Activated T-helper 17 cell treated with anti-CD3 and anti-CD28 coated beads, Interleukin-2, amount 50 U/mL, for 72 hours (primary cell): ENCODE data around the gene PDE6A. TPM values are rescaled to one million over a fixed set of nuclear protein-coding genes. Genes with fewer than 3 reads are reported as not detected.

Experiments used
- ATAC-seq: fragments of 150-1000 bp; cut with Tn5 transposase; replicated peaks from 2 replicates; pipeline ENCODE4 v1.10.0; 2021; ENCODE audit warnings: mild to moderate bottlenecking, moderate library complexity
- H3K27ac Mint-ChIP-seq: one replicate; pipeline ENCODE4 v1.8.0; 2022; ENCODE audit warnings: mixed read lengths
- H3K27me3 Mint-ChIP-seq: one replicate; pipeline ENCODE4 v1.8.0; 2022; ENCODE audit warnings: mixed read lengths
- H3K36me3 Mint-ChIP-seq: one replicate; pipeline ENCODE4 v1.8.0; 2022; ENCODE audit warnings: low read depth, mild to moderate bottlenecking, mixed read lengths
- H3K4me1 Mint-ChIP-seq: one replicate; pipeline ENCODE4 v1.8.0; 2022; ENCODE audit warnings: mixed read lengths
- H3K4me3 Mint-ChIP-seq: one replicate; pipeline ENCODE4 v1.8.0; 2022; ENCODE audit warnings: mild to moderate bottlenecking, mixed read lengths
- H3K9me3 Mint-ChIP-seq: one replicate; pipeline ENCODE4 v1.8.0; 2022; ENCODE audit warnings: mixed read lengths
- total RNA-seq, 2 donors: library from RNA; stranded (reverse); gene quantifications; one replicate each; pipeline ENCODE4 v1.2.3, GENCODE V29; 2022

PDE6A gene
- total RNA-seq, 2 donors from 2014 or later = not detected

- no peak overlapping the region for H3K27ac Mint-ChIP-seq
- H3K4me1 Mint-ChIP-seq = no peaks in the 10 kb centered on the region
- no peak for ATAC-seq
- H3K9me3 Mint-ChIP-seq = no peaks in the 10 kb centered on the region
- H3K36me3 Mint-ChIP-seq = no peaks in the 10 kb centered on the region
- H3K27me3 Mint-ChIP-seq = peaks cover 9% of the 10 kb centered on the region
- no peak overlapping the region for H3K4me3 Mint-ChIP-seq
These were observed 20.1 kb downstream of the PDE6A start for GRCh38 chr5:149924486-149924885.

- Mint-ChIP-seq H3K36me3 (no peaks in the 10 kb centered on the region), H3K27me3 (peaks cover 8% of the 10 kb centered on the region), H3K4me1 (no peaks in the 10 kb centered on the region), H3K27ac (no peak overlapping the region), H3K4me3 (no peak overlapping the region), H3K9me3 (no peaks in the 10 kb centered on the region)
- ATAC-seq = no peak
These were observed 21.6 kb downstream of the PDE6A start for GRCh38 chr5:149922950-149923349.

- H3K4me3 Mint-ChIP-seq = no peak overlapping the region
- H3K9me3 Mint-ChIP-seq = no peaks in the 10 kb centered on the region
- H3K27me3 Mint-ChIP-seq = peaks cover 14% of the 10 kb centered on the region
- H3K4me1 Mint-ChIP-seq = no peaks in the 10 kb centered on the region
- H3K36me3 Mint-ChIP-seq = no peaks in the 10 kb centered on the region
- H3K27ac Mint-ChIP-seq = no peak overlapping the region
- no peak for ATAC-seq
These were observed 23.0 kb downstream of the PDE6A start for GRCh38 chr5:149921597-149921996.

- no peaks in the 10 kb centered on the region for H3K36me3 Mint-ChIP-seq
- H3K27ac Mint-ChIP-seq = no peak overlapping the region
- ATAC-seq = no peak
- H3K27me3 Mint-ChIP-seq = peaks cover 25% of the 10 kb centered on the region
- H3K4me3 Mint-ChIP-seq = no peak overlapping the region
- H3K4me1 Mint-ChIP-seq = no peaks in the 10 kb centered on the region
- no peaks in the 10 kb centered on the region for H3K9me3 Mint-ChIP-seq
These were observed 27.4 kb downstream of the PDE6A start for GRCh38 chr5:149917073-149917676.

- no peak overlapping the region for H3K27ac Mint-ChIP-seq
- H3K27me3 Mint-ChIP-seq = peaks cover 29% of the 10 kb centered on the region
- no peaks in the 10 kb centered on the region for H3K9me3 Mint-ChIP-seq
- no peaks in the 10 kb centered on the region for H3K4me1 Mint-ChIP-seq
- H3K4me3 Mint-ChIP-seq = no peak overlapping the region
- H3K36me3 Mint-ChIP-seq = no peaks in the 10 kb centered on the region
- ATAC-seq = no peak
These were observed 28.1 kb downstream of the PDE6A start for GRCh38 chr5:149916334-149917072.

GRCh38 chr5:149915392-149916260, 29.0 kb downstream of the PDE6A start:
- Mint-ChIP-seq H3K4me1 (no peaks in the 10 kb centered on the region), H3K9me3 (no peaks in the 10 kb centered on the region), H3K27me3 (peaks cover 33% of the 10 kb centered on the region), H3K27ac (no peak overlapping the region), H3K36me3 (no peaks in the 10 kb centered on the region), H3K4me3 (no peak overlapping the region)
- ATAC-seq = no peak

- peaks cover 31% of the 10 kb centered on the region for H3K27me3 Mint-ChIP-seq
- H3K27ac Mint-ChIP-seq = no peak overlapping the region
- no peaks in the 10 kb centered on the region for H3K36me3 Mint-ChIP-seq
- no peak overlapping the region for H3K4me3 Mint-ChIP-seq
- no peaks in the 10 kb centered on the region for H3K9me3 Mint-ChIP-seq
- H3K4me1 Mint-ChIP-seq = no peaks in the 10 kb centered on the region
- peak; percentile 18 for ATAC-seq
These were observed 30.9 kb downstream of the PDE6A start for GRCh38 chr5:149913436-149914419.

GRCh38 chr5:149912226-149912871, 32.2 kb downstream of the PDE6A start:
- no peaks in the 10 kb centered on the region for H3K36me3 Mint-ChIP-seq
- H3K4me1 Mint-ChIP-seq = no peaks in the 10 kb centered on the region
- no peak overlapping the region for H3K4me3 Mint-ChIP-seq
- peaks cover 24% of the 10 kb centered on the region for H3K27me3 Mint-ChIP-seq
- no peak for ATAC-seq
- no peak overlapping the region for H3K27ac Mint-ChIP-seq
- no peaks in the 10 kb centered on the region for H3K9me3 Mint-ChIP-seq

GRCh38 chr5:149911031-149911430, 33.6 kb downstream of the PDE6A start:
- Mint-ChIP-seq H3K4me3 (no peak overlapping the region), H3K27ac (no peak overlapping the region), H3K9me3 (no peaks in the 10 kb centered on the region), H3K36me3 (no peaks in the 10 kb centered on the region), H3K4me1 (no peaks in the 10 kb centered on the region), H3K27me3 (peaks cover 17% of the 10 kb centered on the region)
- ATAC-seq = no peak

GRCh38 chr5:149907828-149908227, 36.8 kb downstream of the PDE6A start:
- Mint-ChIP-seq H3K4me3 (no peak overlapping the region), H3K4me1 (no peaks in the 10 kb centered on the region), H3K9me3 (no peaks in the 10 kb centered on the region), H3K27ac (no peak overlapping the region), H3K27me3 (peaks cover 25% of the 10 kb centered on the region), H3K36me3 (no peaks in the 10 kb centered on the region)
- no peak for ATAC-seq

- Mint-ChIP-seq H3K9me3 (no peaks in the 10 kb centered on the region), H3K36me3 (no peaks in the 10 kb centered on the region), H3K27ac (no peak overlapping the region), H3K27me3 (peaks cover 12% of the 10 kb centered on the region), H3K4me1 (no peaks in the 10 kb centered on the region), H3K4me3 (no peak overlapping the region)
- no peak for ATAC-seq
These were observed 39.6 kb downstream of the PDE6A start for GRCh38 chr5:149904977-149905376.

GRCh38 chr5:149904293-149904886, 40.2 kb downstream of the PDE6A start:
- Mint-ChIP-seq H3K9me3 (no peaks in the 10 kb centered on the region), H3K27ac (no peak overlapping the region), H3K4me3 (no peak overlapping the region), H3K27me3 (peaks cover 11% of the 10 kb centered on the region), H3K4me1 (no peaks in the 10 kb centered on the region), H3K36me3 (no peaks in the 10 kb centered on the region)
- ATAC-seq = no peak

GRCh38 chr5:149903404-149903803, 41.2 kb downstream of the PDE6A start:
- Mint-ChIP-seq H3K27me3 (peaks cover 9% of the 10 kb centered on the region), H3K36me3 (no peaks in the 10 kb centered on the region), H3K9me3 (no peaks in the 10 kb centered on the region), H3K4me3 (no peak overlapping the region), H3K4me1 (no peaks in the 10 kb centered on the region), H3K27ac (no peak overlapping the region)
- ATAC-seq = no peak
